Osteocyte (in vitro differentiated cells): Measurements from ENCODE around the gene UXS1. TPM values are rescaled to one million over a fixed set of nuclear protein-coding genes. Genes with fewer than 3 reads are reported as not detected.

ENCODE experiments used
- DNase-seq: peaks from one replicate; pipeline ENCODE4 v3.0.0; 2021; ENCODE audit warnings: mixed read lengths; ENCODE audit not compliant: unreplicated experiment; ENCODE audit errors: extremely low spot score
- H3K27ac Mint-ChIP-seq: one replicate; pipeline ENCODE4 v1.8.0; 2021; ENCODE audit warnings: mild to moderate bottlenecking, mixed read lengths; ENCODE audit not compliant: unreplicated experiment
- H3K27me3 Mint-ChIP-seq: one replicate; pipeline ENCODE4 v1.8.0; 2021; ENCODE audit warnings: mixed read lengths; ENCODE audit not compliant: unreplicated experiment
- H3K36me3 Mint-ChIP-seq: one replicate; pipeline ENCODE4 v1.8.0; 2021; ENCODE audit warnings: mixed read lengths; ENCODE audit not compliant: unreplicated experiment
- H3K4me1 Mint-ChIP-seq: one replicate; pipeline ENCODE4 v1.8.0; 2021; ENCODE audit warnings: mixed read lengths; ENCODE audit not compliant: unreplicated experiment
- H3K4me3 Mint-ChIP-seq: one replicate; pipeline ENCODE4 v1.8.0; 2021; ENCODE audit warnings: mild to moderate bottlenecking, moderate library complexity, mixed read lengths; ENCODE audit not compliant: unreplicated experiment
- H3K9me3 Mint-ChIP-seq: one replicate; pipeline ENCODE4 v1.8.0; 2021; ENCODE audit warnings: mixed read lengths; ENCODE audit not compliant: unreplicated experiment
- total RNA-seq: library from RNA; stranded (reverse); gene quantifications from 2 replicates; pipeline ENCODE4 v1.2.1, GENCODE V29; 2021
- TF ChIP-seq, protein P1 (sequence below): fragments of 200-600 bp; sonication (generic); IDR thresholded peaks from 2 replicates; pipeline ENCODE4 v1.5.0; 2021; ENCODE audit warnings: antibody characterized with exemption, mild to moderate bottlenecking, moderate library complexity

Gene UXS1
- total RNA-seq, 1 donor from 2014 or later: 23.2 TPM

DNA sequence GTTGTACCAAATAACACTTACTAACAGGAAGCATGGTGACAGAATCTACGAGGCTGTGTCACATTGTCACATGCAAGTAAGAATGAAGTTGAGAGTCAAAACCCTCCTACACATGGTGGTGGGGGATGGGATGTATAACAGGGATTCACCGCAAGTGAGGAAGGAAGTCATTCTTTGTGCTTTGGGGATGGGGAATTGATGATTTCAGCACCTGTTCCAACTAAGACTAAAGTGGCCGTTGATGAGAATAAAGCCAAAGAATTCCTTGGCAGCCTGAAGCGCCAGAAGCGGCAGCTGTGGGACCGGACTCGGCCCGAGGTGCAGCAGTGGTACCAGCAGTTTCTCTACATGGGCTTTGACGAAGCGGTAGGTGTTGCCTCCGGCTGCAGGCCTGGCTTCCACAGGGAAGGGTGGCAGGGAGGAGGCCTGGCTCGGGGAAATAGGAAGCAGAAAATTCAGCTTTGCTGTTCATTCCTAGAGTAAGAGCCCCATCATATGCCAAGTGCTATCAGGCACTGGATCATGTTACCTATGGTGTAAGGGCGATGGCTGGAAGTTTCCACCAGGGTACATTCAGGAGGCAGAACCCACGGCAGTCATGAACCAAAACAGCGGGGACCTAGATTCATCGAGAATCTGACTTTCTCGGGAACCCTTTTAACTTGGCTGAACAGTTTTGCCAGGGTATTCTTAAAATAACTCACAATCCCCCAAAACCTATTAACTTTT is 120.3 kb downstream of the UXS1 start:
- no peak overlapping the region for H3K27ac Mint-ChIP-seq
- no peak for DNase-seq

DNA sequence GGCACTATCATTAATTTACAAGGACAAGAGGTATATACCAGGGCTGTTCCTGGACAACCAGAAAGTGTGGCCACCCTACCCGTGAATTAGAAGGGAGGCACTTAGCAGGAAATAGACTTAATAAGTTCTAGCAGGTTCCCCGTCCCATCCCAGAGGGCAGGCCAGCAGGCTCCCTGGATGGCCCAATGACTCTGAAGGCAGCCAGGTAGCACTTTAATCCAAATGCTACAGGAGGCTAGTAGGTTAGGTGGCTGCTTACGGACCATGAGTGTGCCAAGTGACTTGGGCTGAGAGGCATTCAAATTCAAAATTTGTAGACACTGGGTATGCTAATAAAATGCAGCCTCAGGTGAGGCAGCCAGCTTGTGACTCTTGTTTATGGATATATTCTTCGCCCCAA is 123.9 kb downstream of the UXS1 start:
- Mint-ChIP-seq H3K27me3 (peaks cover 67% of the 10 kb centered on the region), H3K36me3 (no peaks in the 10 kb centered on the region), H3K4me3 (no peak overlapping the region), H3K9me3 (no peaks in the 10 kb centered on the region), H3K27ac (no peak overlapping the region), H3K4me1 (no peaks in the 10 kb centered on the region)
- no peak for DNase-seq
- TF ChIP-seq, protein P1, sequence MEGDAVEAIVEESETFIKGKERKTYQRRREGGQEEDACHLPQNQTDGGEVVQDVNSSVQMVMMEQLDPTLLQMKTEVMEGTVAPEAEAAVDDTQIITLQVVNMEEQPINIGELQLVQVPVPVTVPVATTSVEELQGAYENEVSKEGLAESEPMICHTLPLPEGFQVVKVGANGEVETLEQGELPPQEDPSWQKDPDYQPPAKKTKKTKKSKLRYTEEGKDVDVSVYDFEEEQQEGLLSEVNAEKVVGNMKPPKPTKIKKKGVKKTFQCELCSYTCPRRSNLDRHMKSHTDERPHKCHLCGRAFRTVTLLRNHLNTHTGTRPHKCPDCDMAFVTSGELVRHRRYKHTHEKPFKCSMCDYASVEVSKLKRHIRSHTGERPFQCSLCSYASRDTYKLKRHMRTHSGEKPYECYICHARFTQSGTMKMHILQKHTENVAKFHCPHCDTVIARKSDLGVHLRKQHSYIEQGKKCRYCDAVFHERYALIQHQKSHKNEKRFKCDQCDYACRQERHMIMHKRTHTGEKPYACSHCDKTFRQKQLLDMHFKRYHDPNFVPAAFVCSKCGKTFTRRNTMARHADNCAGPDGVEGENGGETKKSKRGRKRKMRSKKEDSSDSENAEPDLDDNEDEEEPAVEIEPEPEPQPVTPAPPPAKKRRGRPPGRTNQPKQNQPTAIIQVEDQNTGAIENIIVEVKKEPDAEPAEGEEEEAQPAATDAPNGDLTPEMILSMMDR: no peak

More for the DNA sequence above, 120.3 kb downstream of the UXS1 start:
- Mint-ChIP-seq H3K36me3 (no peaks in the 10 kb centered on the region), H3K4me1 (no peaks in the 10 kb centered on the region), H3K27me3 (peaks cover 58% of the 10 kb centered on the region), H3K9me3 (no peaks in the 10 kb centered on the region), H3K4me3 (no peak overlapping the region)
- TF ChIP-seq, protein P1: no peak

DNA sequence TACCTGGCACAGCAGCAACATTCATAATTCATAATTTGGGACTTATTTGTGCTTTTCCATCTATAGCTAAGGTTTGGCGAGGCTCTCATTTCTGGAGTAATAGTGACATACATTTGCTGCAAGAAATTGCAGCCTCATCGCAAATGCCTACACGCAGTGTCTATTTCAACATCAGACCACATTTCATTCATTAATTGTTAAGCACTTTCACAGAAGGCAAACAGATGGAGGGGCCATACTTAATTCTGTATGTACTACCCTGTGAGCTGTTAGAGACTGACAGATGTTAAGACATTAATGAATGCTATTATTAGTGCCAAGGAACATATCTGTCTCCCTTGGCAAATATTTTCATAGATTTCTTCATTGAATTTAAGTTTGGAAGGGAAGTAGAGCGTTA is 125.7 kb downstream of the UXS1 start:
- H3K27me3 Mint-ChIP-seq: peaks cover 57% of the 10 kb centered on the region
- H3K27ac Mint-ChIP-seq: no peak overlapping the region
- H3K9me3 Mint-ChIP-seq: no peaks in the 10 kb centered on the region
- TF ChIP-seq, protein P1: no peak
- H3K36me3 Mint-ChIP-seq: no peaks in the 10 kb centered on the region
- H3K4me1 Mint-ChIP-seq: no peaks in the 10 kb centered on the region
- no peak for DNase-seq
- H3K4me3 Mint-ChIP-seq: no peak overlapping the region

DNA sequence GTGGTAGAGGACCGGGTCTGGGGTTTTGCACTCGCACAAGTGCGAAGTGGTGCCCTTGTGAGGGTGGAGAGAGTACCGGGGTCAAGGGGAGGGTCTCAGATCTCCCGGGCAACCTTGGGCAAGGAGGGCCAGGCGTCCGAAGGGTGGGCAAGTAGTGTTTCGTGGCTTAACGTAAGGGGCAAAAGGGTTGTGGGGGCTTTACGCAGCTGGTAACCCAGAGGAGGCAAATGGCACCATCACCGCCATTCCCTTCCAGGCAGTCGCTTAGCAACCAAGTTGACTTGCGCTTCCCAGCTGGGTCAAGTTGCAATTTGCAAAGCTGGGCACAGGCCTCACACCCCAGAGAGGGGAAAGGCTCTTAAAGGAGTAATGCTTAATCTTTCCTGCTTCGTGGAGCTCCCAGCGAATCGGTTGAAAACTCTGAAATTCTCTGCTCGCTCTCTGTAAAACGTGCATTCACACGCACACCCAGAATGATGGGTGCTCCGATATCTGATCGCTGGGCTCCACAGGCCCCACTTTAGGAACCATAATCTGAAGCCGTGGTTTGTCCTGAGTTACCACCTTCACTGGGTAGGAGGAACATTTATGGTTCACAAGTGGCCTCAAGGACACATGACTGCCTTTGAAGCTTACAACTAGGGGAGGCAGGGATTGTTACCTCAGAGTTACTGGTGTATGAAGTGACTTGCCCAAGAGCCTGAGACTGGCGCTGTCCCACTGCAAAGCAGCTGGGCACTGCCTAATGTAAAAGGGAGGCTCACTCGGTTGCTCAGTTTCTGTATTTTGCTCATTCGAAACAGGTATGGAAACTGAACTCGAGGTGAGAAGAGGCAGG is 127.9 kb downstream of the UXS1 start:
- no peak overlapping the region for H3K27ac Mint-ChIP-seq
- H3K36me3 Mint-ChIP-seq: no peaks in the 10 kb centered on the region
- H3K27me3 Mint-ChIP-seq: peaks cover 37% of the 10 kb centered on the region
- no peaks in the 10 kb centered on the region for H3K4me1 Mint-ChIP-seq
- peak overlapping the region; percentile 23 for H3K4me3 Mint-ChIP-seq
- no peak for DNase-seq
- TF ChIP-seq, protein P1: no peak
- H3K9me3 Mint-ChIP-seq: no peaks in the 10 kb centered on the region
